Naive thymus-derived CD8-positive, alpha-beta T cell (primary cell): Measurements from ENCODE around the gene DNAH11. TPM values are rescaled to one million over a fixed set of nuclear protein-coding genes. Genes with fewer than 3 reads are reported as not detected.
"Not testable (repeated sequence)": the region's sequence is repeated elsewhere in the genome, so short reads cannot be mapped to it uniquely, and the experiment has no call there.

Experiments used
- ATAC-seq, 2 donors: fragments of 150-1000 bp; cut with Tn5 transposase in 1 of 2; sonication (Bioruptor Pico), chemical (Tn5 transposase) in 1 of 2; 1 replicate in 1 of 2; 2 replicates in 1 of 2; pipeline ENCODE4 v1.10.0; 2021; ENCODE audit warnings: mild to moderate bottlenecking in 2 of 2, moderate library complexity in 2 of 2
- POLR2A ChIA-PET: fragments of 350-600 bp; sonication (Branson Sonifier 250); formaldehyde crosslinking; loops from one replicate; lab custom pipeline; 2021; ENCODE audit warnings: antibody characterized with exemption; lab: Charles Lee
- DNase-seq, 10 donors: peaks; one replicate each; pipeline versions ENCODE4 v3.0.0 to v3.0.0-alpha.2; 2020 to 2022
- H3K27ac Mint-ChIP-seq, 10 donors: one replicate each; pipeline ENCODE4 v1.8.0; 2020 to 2022; ENCODE audit warnings: mild to moderate bottlenecking in 10 of 10, mixed read lengths in 10 of 10, moderate library complexity in 4 of 10, inconsistent platforms in 1 of 10
- H3K27me3 Mint-ChIP-seq, 5 donors: one replicate each; pipeline ENCODE4 v1.8.0; 2021 to 2022; ENCODE audit warnings: mixed read lengths in 5 of 5
- H3K36me3 Mint-ChIP-seq, 3 donors: one replicate each; pipeline ENCODE4 v1.8.0; 2020 to 2022; ENCODE audit warnings: mixed read lengths in 3 of 3, mild to moderate bottlenecking in 2 of 3, inconsistent platforms in 1 of 3
- H3K4me1 Mint-ChIP-seq, 4 donors: one replicate each; pipeline ENCODE4 v1.8.0; 2021 to 2022; ENCODE audit warnings: mixed read lengths in 4 of 4
- H3K4me3 Mint-ChIP-seq, 10 donors: one replicate each; pipeline ENCODE4 v1.8.0; 2020 to 2022; ENCODE audit warnings: mild to moderate bottlenecking in 10 of 10, mixed read lengths in 10 of 10, moderate library complexity in 6 of 10, inconsistent platforms in 1 of 10
- H3K9me3 Mint-ChIP-seq, 9 donors: one replicate each; pipeline ENCODE4 v1.8.0; 2020 to 2022; ENCODE audit warnings: mixed read lengths in 9 of 9, mild to moderate bottlenecking in 3 of 9, inconsistent platforms in 1 of 9, moderate library complexity in 1 of 9
- polyA plus RNA-seq, 3 donors: library from polyadenylated mRNA; unstranded; fragments of 300-500 nt; fragmentation: Illumina TruSeq; gene quantifications; one replicate each; pipeline ENCODE4 v1.2.3, GENCODE V29; 2021
- total RNA-seq, 8 experiments: library from RNA in 2 of 8; stranded (reverse) in 2 of 8; gene quantifications; one replicate each; pipeline ENCODE4 v1.2.3 and lab custom pipeline; 2021 to 2026

DNAH11 gene
- total and polyA plus RNA-seq, 5 experiments from 2014 or later, result 0.19 to 0.44 (median 0.23) TPM; not detected in 2

DNA sequence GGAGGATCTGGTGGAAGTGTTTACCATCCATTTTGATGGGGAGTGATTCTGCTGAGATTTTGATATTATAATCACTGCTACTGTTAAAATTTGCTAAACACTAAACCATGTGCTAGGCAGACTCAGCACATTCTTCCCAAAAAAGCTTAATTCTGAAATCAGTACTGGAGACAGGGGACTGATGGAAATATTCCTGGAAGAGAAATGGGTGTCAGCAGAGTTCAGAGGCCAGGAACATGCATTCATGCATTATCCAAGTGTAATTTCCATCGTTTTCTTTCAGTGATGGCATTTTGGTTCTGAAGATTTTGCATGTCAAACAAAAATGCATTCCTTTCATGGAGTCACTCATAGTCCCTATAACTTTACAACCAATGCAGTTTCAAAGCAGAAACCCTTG is 323.9 kb downstream of the DNAH11 start:
- peaks cover 0 to 6% (median 0%) of the 10 kb centered on the region in 4 donors for H3K4me1 Mint-ChIP-seq
- H3K27me3 Mint-ChIP-seq, result no peaks in the 10 kb centered on the region
- H3K9me3 Mint-ChIP-seq, result no peaks in the 10 kb centered on the region
- POLR2A ChIA-PET, result no interaction called here
- no peaks in the 10 kb centered on the region for H3K36me3 Mint-ChIP-seq
- H3K27ac Mint-ChIP-seq, result no peak overlapping the region
- DNase-seq (no peak), ATAC-seq (no peak)
- H3K4me3 Mint-ChIP-seq, result no peak overlapping the region

DNA sequence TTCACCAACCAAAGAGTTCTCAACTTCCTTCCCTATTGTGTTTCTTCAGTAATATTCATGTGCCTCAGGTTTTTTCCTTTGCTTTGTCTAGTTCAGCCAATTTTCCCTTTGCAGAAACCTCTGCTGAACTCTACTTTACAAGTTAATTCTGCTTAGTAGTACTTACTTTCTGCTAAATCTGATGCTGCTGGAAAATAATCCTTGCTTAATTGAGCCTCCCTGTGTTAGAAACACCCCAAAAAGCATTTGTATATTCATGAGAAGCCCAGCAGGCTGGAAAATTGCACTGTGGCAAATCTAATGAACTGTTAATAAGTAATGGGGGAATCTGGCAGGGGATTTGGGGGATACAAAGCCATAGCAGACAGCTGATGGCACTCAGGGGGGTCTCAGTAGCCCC is 324.4 kb downstream of the DNAH11 start:
- H3K4me1 Mint-ChIP-seq, result peaks cover 0 to 6% (median 0%) of the 10 kb centered on the region in 4 donors
- H3K4me3 Mint-ChIP-seq, result no peak overlapping the region
- no peak for DNase-seq
- H3K9me3 Mint-ChIP-seq, result no peaks in the 10 kb centered on the region
- H3K27ac Mint-ChIP-seq, result no peak overlapping the region
- ATAC-seq, result no peak
- no peaks in the 10 kb centered on the region for H3K36me3 Mint-ChIP-seq
- no peaks in the 10 kb centered on the region for H3K27me3 Mint-ChIP-seq
- POLR2A ChIA-PET, result no interaction called here

DNA sequence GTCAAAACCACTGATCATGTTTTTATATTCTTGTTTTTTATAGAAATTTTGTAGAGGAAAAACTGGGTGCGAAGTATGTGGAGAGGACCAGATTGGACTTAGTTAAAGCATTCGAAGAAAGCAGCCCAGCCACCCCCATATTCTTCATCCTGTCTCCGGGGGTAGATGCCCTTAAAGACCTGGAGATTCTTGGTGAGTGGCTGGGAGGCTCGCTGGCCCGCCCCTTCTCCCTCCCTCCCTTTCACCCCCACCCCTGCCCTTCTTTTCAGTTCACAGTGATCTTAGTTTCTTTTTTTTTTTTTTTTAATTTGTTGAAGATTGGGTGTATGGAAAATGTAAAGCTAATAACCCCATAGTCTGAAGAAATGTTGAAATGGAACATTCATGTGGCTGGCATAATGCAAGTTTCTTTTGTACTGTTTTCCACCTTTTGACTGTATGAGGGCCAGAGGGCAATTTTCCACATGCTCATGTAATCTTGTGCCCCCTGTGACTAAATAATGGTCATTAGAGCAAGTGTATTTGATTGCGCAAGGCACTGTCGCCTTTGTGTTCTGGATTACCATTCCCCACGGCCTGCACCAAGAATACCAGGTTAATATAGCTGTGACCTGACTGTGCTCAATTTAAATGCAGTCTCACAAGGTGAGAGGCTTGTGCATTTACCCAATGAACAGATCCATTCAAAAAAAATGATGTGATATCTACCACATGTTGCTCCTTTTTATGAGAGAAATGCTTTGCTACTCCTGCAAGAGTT is 325.2 kb downstream of the DNAH11 start:
- no peaks in the 10 kb centered on the region for H3K27me3 Mint-ChIP-seq
- no peak for DNase-seq
- H3K36me3 Mint-ChIP-seq, result no peaks in the 10 kb centered on the region
- H3K4me1 Mint-ChIP-seq, result peaks cover 0 to 6% (median 0%) of the 10 kb centered on the region in 4 donors
- H3K9me3 Mint-ChIP-seq, result no peaks in the 10 kb centered on the region
- no peak overlapping the region for H3K27ac Mint-ChIP-seq
- ATAC-seq, result no peak
- POLR2A ChIA-PET, result no interaction called here
- no peak overlapping the region for H3K4me3 Mint-ChIP-seq

DNA sequence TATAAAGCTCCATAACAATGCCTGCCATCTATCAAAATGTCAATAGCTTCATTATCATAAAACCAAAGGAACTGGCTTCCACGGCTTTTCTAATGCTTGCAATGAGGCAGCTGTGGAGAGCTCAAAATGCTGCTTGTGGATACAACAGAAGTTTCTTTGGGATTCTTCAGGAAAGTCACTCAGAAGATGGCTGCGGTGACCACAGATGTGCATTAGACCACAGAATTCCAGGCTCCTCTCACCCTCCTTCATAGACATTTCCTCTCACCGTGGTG is 325.7 kb downstream of the DNAH11 start:
- Mint-ChIP-seq H3K27me3 (no peaks in the 10 kb centered on the region), H3K4me1 (peaks cover 0 to 6% (median 0%) of the 10 kb centered on the region in 4 donors), H3K4me3 (no peak overlapping the region), H3K9me3 (no peaks in the 10 kb centered on the region), H3K27ac (no peak overlapping the region), H3K36me3 (no peaks in the 10 kb centered on the region)
- DNase-seq, result no peak
- ATAC-seq, result no peak
- POLR2A ChIA-PET, result no interaction called here

DNA sequence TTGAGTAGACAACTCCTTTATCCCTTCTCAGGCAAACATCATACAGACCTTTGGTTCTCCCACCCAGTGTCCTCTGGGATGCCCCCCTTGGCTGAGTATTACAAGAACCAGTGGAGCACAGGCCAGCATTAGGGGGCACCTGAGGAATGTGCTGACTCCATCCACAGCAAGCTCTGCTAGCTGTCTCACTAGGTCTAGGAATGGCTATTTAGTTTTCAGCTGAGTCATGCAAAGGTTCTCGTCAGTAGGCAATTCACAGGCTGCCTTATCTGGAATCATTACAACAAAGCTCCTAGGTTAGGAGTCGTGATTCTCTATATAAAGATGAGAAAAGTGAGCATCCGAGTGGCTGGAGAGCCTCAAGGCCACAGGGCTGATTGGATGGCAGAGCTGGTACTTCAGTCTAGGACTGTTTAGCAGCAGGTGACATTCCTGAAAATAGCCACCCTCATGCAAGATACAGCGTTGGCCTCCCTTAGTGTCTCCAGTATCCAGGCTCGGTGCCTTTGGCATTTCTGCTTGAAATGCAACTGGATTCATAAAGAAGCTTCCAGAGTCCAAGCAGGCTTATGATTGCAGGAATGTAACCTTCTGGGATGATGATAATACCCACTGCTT is 327.1 kb downstream of the DNAH11 start:
- DNase-seq (no peak), ATAC-seq (no peak)
- H3K27ac Mint-ChIP-seq, result peak overlapping the region in 1 of 10 donors; percentile 57
- H3K4me1 Mint-ChIP-seq, result peaks cover 0 to 6% (median 0%) of the 10 kb centered on the region in 4 donors
- H3K36me3 Mint-ChIP-seq, result no peaks in the 10 kb centered on the region
- no peaks in the 10 kb centered on the region for H3K27me3 Mint-ChIP-seq
- H3K4me3 Mint-ChIP-seq, result no peak overlapping the region
- POLR2A ChIA-PET, result no interaction called here
- H3K9me3 Mint-ChIP-seq, result no peaks in the 10 kb centered on the region

DNA sequence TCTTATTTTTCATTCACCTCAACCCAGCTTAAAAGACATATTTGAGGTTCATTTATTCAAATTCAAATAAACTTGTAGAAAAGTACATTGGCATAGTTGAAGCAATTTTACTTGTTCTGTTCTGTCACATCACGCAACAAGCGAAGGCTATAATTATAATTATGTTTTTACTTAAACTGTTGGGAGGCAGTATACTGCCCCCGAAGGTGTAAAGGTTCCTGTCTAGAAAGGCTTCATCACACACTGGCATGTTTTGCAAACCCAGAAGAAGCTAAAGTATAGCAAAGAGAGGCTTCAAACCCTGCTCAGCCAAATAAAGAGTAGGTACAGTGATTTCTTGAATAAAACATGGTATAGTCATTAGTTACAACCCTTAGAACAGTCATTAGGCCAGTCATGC is 340.2 kb downstream of the DNAH11 start:
- POLR2A ChIA-PET, result no interaction called here
- Mint-ChIP-seq H3K27ac (no peak overlapping the region), H3K9me3 (no peaks in the 10 kb centered on the region), H3K36me3 (no peaks in the 10 kb centered on the region), H3K27me3 (no peaks in the 10 kb centered on the region), H3K4me1 (no peaks in the 10 kb centered on the region), H3K4me3 (no peak overlapping the region)
- DNase-seq, result no peak
- ATAC-seq, result no peak

DNA sequence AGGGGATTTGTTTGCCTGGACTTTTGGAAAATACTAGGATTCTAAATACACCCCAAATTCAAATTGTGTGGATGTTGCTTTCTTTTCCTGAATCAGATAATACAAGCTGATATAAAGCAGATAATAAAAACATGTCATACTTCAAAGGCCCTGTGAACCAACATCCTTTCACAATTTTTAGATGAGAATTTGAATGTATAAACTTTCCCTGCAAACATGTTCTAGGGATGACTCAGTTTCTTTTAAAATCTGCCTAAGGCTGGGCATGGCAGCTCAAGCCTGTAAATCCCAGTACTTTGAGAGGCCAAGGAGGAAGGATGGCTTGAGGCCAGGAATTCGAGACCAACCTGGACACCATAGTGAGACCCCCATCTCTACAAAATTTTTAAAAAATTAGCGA is 340.7 kb downstream of the DNAH11 start:
- H3K36me3 Mint-ChIP-seq, DNase-seq, ATAC-seq, POLR2A ChIA-PET, H3K4me3 Mint-ChIP-seq, H3K9me3 Mint-ChIP-seq, H3K27me3 Mint-ChIP-seq, H3K27ac Mint-ChIP-seq, H3K4me1 Mint-ChIP-seq: not testable (repeated sequence)

DNA sequence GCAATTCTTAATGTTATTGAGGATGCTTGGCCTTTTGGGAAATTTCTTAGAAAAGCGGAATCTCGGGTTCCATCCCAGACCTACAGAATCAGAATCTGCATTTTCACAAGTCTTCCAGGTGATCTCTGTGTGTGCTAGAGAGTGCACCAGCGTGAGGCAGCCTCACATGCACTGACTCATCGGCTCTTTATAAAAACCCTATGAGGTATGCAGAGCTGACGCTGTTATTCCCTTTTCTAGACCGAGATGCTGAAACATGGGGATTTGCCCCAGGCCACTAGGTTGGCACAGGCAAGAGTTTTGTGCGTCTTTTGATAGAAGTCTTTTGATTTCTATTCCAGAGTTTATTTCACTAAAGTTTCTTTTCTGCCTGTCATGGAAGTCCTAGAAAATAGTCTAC is 341.7 kb downstream of the DNAH11 start:
- Mint-ChIP-seq H3K4me3 (no peak overlapping the region), H3K27me3 (no peaks in the 10 kb centered on the region), H3K9me3 (no peaks in the 10 kb centered on the region), H3K36me3 (no peaks in the 10 kb centered on the region), H3K27ac (no peak overlapping the region), H3K4me1 (no peaks in the 10 kb centered on the region)
- POLR2A ChIA-PET, result no interaction called here
- DNase-seq (no peak), ATAC-seq (no peak)

DNA sequence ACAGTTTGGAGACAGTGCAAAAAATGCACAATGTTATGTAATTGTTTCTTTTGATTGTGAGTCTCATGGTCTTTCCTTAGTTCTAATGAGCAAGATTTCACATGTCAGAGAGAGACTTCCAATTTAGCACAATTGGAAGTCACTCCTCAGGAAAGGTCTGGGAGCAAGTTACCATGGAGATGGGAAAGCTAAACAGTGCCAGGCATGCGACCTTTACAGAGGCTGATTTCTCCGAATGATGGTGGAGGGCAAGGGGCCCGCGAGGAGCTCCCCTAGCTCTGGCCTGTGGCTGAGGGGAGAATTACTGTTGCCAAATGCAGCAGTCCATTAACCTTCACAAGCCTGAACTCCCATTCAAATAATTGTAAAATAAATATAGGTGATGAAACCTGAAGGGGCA is 343.6 kb downstream of the DNAH11 start:
- no peaks in the 10 kb centered on the region for H3K27me3 Mint-ChIP-seq
- no peak overlapping the region for H3K4me3 Mint-ChIP-seq
- no peaks in the 10 kb centered on the region for H3K4me1 Mint-ChIP-seq
- DNase-seq, result no peak
- no peak for ATAC-seq
- POLR2A ChIA-PET, result no interaction called here
- H3K27ac Mint-ChIP-seq, result no peak overlapping the region
- H3K36me3 Mint-ChIP-seq, result no peaks in the 10 kb centered on the region
- no peaks in the 10 kb centered on the region for H3K9me3 Mint-ChIP-seq

DNA sequence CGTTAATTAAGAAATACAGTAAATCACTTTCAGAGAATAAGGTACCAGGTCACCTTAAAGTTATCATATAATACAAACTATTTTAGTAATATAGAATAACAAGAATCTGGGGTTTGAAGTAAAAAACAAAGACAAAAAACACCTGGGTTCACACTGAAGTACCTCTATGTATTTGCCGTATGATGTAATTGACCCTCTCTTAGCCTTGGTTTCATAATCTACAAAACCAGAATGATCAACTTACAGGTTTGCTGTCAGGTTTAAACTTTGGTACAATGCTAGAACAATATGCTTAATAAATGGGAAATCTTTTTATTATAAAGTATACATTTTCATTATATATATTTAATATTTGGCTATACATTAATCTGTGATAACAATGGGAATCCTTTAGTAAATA is 344.5 kb downstream of the DNAH11 start:
- no peak overlapping the region for H3K27ac Mint-ChIP-seq
- DNase-seq (no peak), ATAC-seq (no peak)
- H3K36me3 Mint-ChIP-seq, result no peaks in the 10 kb centered on the region
- no peaks in the 10 kb centered on the region for H3K27me3 Mint-ChIP-seq
- H3K9me3 Mint-ChIP-seq, result no peaks in the 10 kb centered on the region
- no peaks in the 10 kb centered on the region for H3K4me1 Mint-ChIP-seq
- H3K4me3 Mint-ChIP-seq, result no peak overlapping the region
- POLR2A ChIA-PET, result no interaction called here

DNA sequence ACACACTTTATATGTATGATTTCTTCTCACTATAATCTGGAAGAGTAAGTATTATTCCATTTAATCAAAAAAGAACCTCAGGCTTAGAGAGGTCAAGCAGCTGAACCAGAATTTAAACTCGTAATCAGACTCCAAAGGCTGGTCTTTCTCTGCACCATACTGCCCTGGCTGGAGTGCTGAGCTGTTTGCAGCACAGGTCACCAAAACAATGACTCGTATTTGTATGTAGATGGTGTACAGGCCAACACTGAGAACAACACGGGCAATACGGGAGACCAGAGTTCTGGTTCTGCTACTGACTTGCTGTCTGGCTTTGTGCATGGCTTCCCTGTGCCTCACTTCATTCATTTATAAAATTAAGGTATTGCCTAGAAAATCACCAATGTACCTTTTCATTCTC is 344.9 kb downstream of the DNAH11 start:
- DNase-seq (no peak), ATAC-seq (no peak)
- no peaks in the 10 kb centered on the region for H3K9me3 Mint-ChIP-seq
- POLR2A ChIA-PET, result no interaction called here
- H3K27me3 Mint-ChIP-seq, result no peaks in the 10 kb centered on the region
- H3K4me3 Mint-ChIP-seq, result no peak overlapping the region
- H3K27ac Mint-ChIP-seq, result no peak overlapping the region
- H3K4me1 Mint-ChIP-seq, result no peaks in the 10 kb centered on the region
- no peaks in the 10 kb centered on the region for H3K36me3 Mint-ChIP-seq

DNA sequence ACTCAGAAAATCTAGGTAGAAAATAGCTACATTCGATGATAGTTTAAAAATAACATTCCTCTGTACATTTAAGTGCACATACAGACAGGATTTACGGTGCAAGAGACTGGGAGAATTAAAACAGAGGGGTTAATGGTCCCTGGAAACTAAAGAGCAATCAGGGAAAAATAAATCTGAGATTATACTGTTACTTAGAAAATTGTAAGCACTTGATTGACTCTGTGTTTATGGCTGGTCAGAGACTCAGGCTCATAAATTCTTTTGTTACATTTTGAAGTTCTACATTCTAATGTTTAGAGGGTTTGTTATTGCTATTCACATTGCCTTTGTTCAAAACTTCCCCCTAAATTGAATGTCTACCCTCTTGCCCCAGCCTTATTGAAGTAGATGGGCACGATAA is 348.5 kb downstream of the DNAH11 start:
- Mint-ChIP-seq H3K4me3 (no peak overlapping the region), H3K27me3 (no peaks in the 10 kb centered on the region), H3K9me3 (no peaks in the 10 kb centered on the region), H3K27ac (no peak overlapping the region), H3K36me3 (no peaks in the 10 kb centered on the region), H3K4me1 (no peaks in the 10 kb centered on the region)
- DNase-seq (no peak), ATAC-seq (no peak)
- POLR2A ChIA-PET, result no interaction called here

DNA sequence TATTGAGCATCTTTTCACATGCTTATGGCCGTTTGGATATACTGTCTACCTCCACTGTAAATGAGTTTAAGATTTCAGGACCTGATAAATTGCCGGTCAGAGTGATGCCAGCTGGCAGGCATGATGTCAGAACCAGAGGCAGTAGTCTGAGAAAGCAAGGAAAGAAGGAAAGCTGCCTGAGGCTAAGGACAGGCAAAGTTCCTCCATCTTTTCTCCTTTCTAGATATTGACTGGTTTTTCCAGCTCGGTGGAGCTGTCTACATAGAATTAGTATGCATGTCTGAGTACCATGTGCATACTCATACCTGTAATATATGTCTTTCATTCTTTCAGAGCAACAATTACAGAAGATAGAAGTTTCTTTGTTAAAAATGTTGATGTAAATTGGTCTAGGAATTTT is 350.6 kb downstream of the DNAH11 start:
- Mint-ChIP-seq H3K4me1 (peaks cover 7 to 16% (median 13%) of the 10 kb centered on the region in 4 donors), H3K4me3 (no peak overlapping the region), H3K27me3 (no peaks in the 10 kb centered on the region), H3K36me3 (peaks cover 0 to 6% (median 0%) of the 10 kb centered on the region in 3 donors), H3K27ac (no peak overlapping the region), H3K9me3 (peaks cover 0 to 10% (median 0%) of the 10 kb centered on the region in 9 donors)
- POLR2A ChIA-PET, result no interaction called here
- DNase-seq, result no peak
- no peak for ATAC-seq
